Measurements from ENCODE around the gene ZSCAN5B.

GRCh38 chr19:56222901-56223300, 25.3 kb upstream of the ZSCAN5B start:
- TF ChIP-seq CTCF (conservative IDR thresholded peaks at IDR 0.05; ENCODE audit: low read depth, low read length) (peak; percentile 26; the same call in 1 of the 2 replicates), EZH2 (IDR thresholded peaks at IDR 0.05; ENCODE audit: low read length, unreplicated experiment) (no peak), EZH2phosphoT487 (IDR thresholded peaks at IDR 0.05; ENCODE audit: borderline replicate concordance, low read length) (no peak)

Measured in PC-3 (cell line).